HUES6 (cell line): Measurements from ENCODE around the gene SYCE3.
"Not testable (repeated sequence)": the region's sequence is repeated elsewhere in the genome, so short reads cannot be mapped to it uniquely, and the experiment has no call there.

Experiments used
- H3K27ac ChIP-seq: 2 replicates; pipeline ENCODE4 v1.7.0; 2013; ENCODE audit warnings: low read depth, mild to moderate bottlenecking, low read length, inconsistent platforms
- H3K27me3 ChIP-seq: 2 replicates; pipeline ENCODE4 v1.6.1; 2013; ENCODE audit warnings: low read length; ENCODE audit not compliant: control insufficient read depth, insufficient read depth
- H3K36me3 ChIP-seq: 2 replicates; pipeline ENCODE4 v1.6.1; 2013; ENCODE audit warnings: low read length; ENCODE audit not compliant: control insufficient read depth, insufficient read depth
- H3K4me1 ChIP-seq: 2 replicates; pipeline ENCODE4 v1.6.1; 2013; ENCODE audit warnings: low read length; ENCODE audit not compliant: control insufficient read depth, insufficient read depth
- H3K4me3 ChIP-seq: 2 replicates; pipeline ENCODE4 v1.5.1; 2013; ENCODE audit warnings: low read depth, low read length
- H3K9ac ChIP-seq: one replicate; pipeline ENCODE4 v1.6.1; 2013; ENCODE audit warnings: mild to moderate bottlenecking, low read length
- H3K9me3 ChIP-seq: 2 replicates; pipeline ENCODE4 v1.6.1; 2013; ENCODE audit warnings: low read depth, low read length; ENCODE audit not compliant: control insufficient read depth, insufficient read depth

SYCE3 gene

GRCh38 chr22:50533856-50534711 is 28.6 kb downstream of the SYCE3 start:
- not testable (repeated sequence) for H3K27ac ChIP-seq, H3K9ac ChIP-seq, H3K9me3 ChIP-seq, H3K4me3 ChIP-seq, H3K36me3 ChIP-seq
- Histone ChIP-seq H3K27me3 (peaks cover 51% of the 10 kb centered on the region), H3K4me1 (peaks cover 13% of the 10 kb centered on the region)

GRCh38 chr22:50532824-50533796 is 29.6 kb downstream of the SYCE3 start:
- Histone ChIP-seq H3K9ac (no peak overlapping the region), H3K4me3 (no peak overlapping the region), H3K9me3 (no peaks in the 10 kb centered on the region), H3K27me3 (peaks cover 61% of the 10 kb centered on the region), H3K4me1 (peaks cover 13% of the 10 kb centered on the region), H3K36me3 (no peaks in the 10 kb centered on the region), H3K27ac (no peak overlapping the region; the same call in 1 of the 2 replicates)

GRCh38 chr22:50531962-50532674 is 30.6 kb downstream of the SYCE3 start:
- Histone ChIP-seq H3K27ac (no peak overlapping the region), H3K36me3 (no peaks in the 10 kb centered on the region), H3K9me3 (no peaks in the 10 kb centered on the region), H3K4me1 (peaks cover 13% of the 10 kb centered on the region), H3K27me3 (peaks cover 71% of the 10 kb centered on the region), H3K4me3 (peak overlapping the region; percentile 75), H3K9ac (no peak overlapping the region)

GRCh38 chr22:50531546-50531961 is 31.2 kb downstream of the SYCE3 start:
- no peaks in the 10 kb centered on the region for H3K36me3 ChIP-seq
- peaks cover 18% of the 10 kb centered on the region for H3K4me1 ChIP-seq
- peak overlapping the region; percentile 75 for H3K4me3 ChIP-seq
- H3K9me3 ChIP-seq: no peaks in the 10 kb centered on the region
- H3K27me3 ChIP-seq: peaks cover 76% of the 10 kb centered on the region
- no peak overlapping the region for H3K27ac ChIP-seq
- no peak overlapping the region for H3K9ac ChIP-seq

- peak overlapping the region; percentile 65 for H3K9ac ChIP-seq
- H3K4me3 ChIP-seq: peak overlapping the region; percentile 75
- H3K36me3 ChIP-seq: no peaks in the 10 kb centered on the region
- H3K27ac ChIP-seq: no peak overlapping the region
- no peaks in the 10 kb centered on the region for H3K9me3 ChIP-seq
- peaks cover 19% of the 10 kb centered on the region for H3K4me1 ChIP-seq
- peaks cover 77% of the 10 kb centered on the region for H3K27me3 ChIP-seq
Measured at GRCh38 chr22:50530877-50531545, 31.7 kb downstream of the SYCE3 start.

GRCh38 chr22:50530580-50530876 is 32.2 kb downstream of the SYCE3 start:
- no peaks in the 10 kb centered on the region for H3K9me3 ChIP-seq
- H3K4me1 ChIP-seq: peaks cover 19% of the 10 kb centered on the region
- H3K27ac ChIP-seq: no peak overlapping the region
- peak overlapping the region; percentile 75 for H3K4me3 ChIP-seq
- H3K36me3 ChIP-seq: no peaks in the 10 kb centered on the region
- peak overlapping the region; percentile 42 for H3K9ac ChIP-seq
- peaks cover 77% of the 10 kb centered on the region for H3K27me3 ChIP-seq

- H3K27me3 ChIP-seq: peaks cover 77% of the 10 kb centered on the region
- no peaks in the 10 kb centered on the region for H3K36me3 ChIP-seq
- H3K27ac ChIP-seq: no peak within 1 kb of the TSS
- H3K9ac ChIP-seq: peak within 1 kb of the TSS; percentile 42
- H3K4me3 ChIP-seq: peak within 1 kb of the TSS; percentile 75
- no peaks in the 10 kb centered on the region for H3K9me3 ChIP-seq
- peaks cover 19% of the 10 kb centered on the region for H3K4me1 ChIP-seq
Measured at GRCh38 chr22:50529897-50530579, 32.7 kb downstream of the SYCE3 start, which contains the start of gene TYMP. Gene TYMP, minus strand, starts transcription at chr22:50530012. Its CDS starts 303 bp downstream, at chr22:50529709.

- no peaks in the 10 kb centered on the region for H3K36me3 ChIP-seq
- no peaks in the 10 kb centered on the region for H3K9me3 ChIP-seq
- H3K4me3 ChIP-seq: peak overlapping the region; percentile 75
- H3K9ac ChIP-seq: no peak overlapping the region
- H3K27me3 ChIP-seq: peaks cover 77% of the 10 kb centered on the region
- no peak overlapping the region for H3K27ac ChIP-seq
- peaks cover 18% of the 10 kb centered on the region for H3K4me1 ChIP-seq
Measured at GRCh38 chr22:50529416-50529896, 33.3 kb downstream of the SYCE3 start.

- H3K27ac ChIP-seq: no peak overlapping the region
- peaks cover under 1% of the 10 kb centered on the region; the same call in 1 of the 2 replicates for H3K36me3 ChIP-seq
- no peak overlapping the region for H3K9ac ChIP-seq
- no peaks in the 10 kb centered on the region for H3K9me3 ChIP-seq
- peaks cover 74% of the 10 kb centered on the region for H3K27me3 ChIP-seq
- peaks cover 12% of the 10 kb centered on the region for H3K4me1 ChIP-seq
- H3K4me3 ChIP-seq: no peak overlapping the region
Measured at GRCh38 chr22:50528682-50529415, 33.9 kb downstream of the SYCE3 start.
